Peyer's patch (tissue), 4 donors: ENCODE data around the gene ARHGEF1. TPM values are rescaled to one million over a fixed set of nuclear protein-coding genes. Genes with fewer than 3 reads are reported as not detected.

Experiments
- DNase-seq, 3 donors: peaks; one replicate each; pipeline ENCODE4 v3.0.0-alpha.2; 2017 to 2019
- H3K27ac ChIP-seq, 4 donors: fragments of 200-600 bp; sonication (generic); one replicate each; pipeline ENCODE4 v1.5.1; 2016 to 2019
- H3K27me3 ChIP-seq, 2 donors: fragments of 200-600 bp; sonication (generic); one replicate each; pipeline ENCODE4 v1.5.1; 2019
- H3K36me3 ChIP-seq, 3 donors: fragments of 200-600 bp; sonication (generic); one replicate each; pipeline ENCODE4 v1.5.1; 2016 to 2019
- H3K4me1 ChIP-seq, 4 donors: fragments of 200-600 bp; sonication (generic); one replicate each; pipeline ENCODE4 v1.5.1; 2016 to 2019
- H3K4me3 ChIP-seq, 4 donors: fragments of 200-600 bp; sonication (generic); 1 replicate in 3 of 4; 2 replicates in 1 of 4; pipeline ENCODE4 v1.5.1; 2016 to 2019; ENCODE audit warnings: mild to moderate bottlenecking in 1 of 4
- H3K9me3 ChIP-seq, 4 donors: fragments of 200-600 bp; sonication (generic); one replicate each; pipeline ENCODE4 v1.5.1; 2016 to 2019; ENCODE audit warnings: mild to moderate bottlenecking in 1 of 4
- POLR2A ChIP-seq, 2 donors: fragments of 450-650 bp; IDR thresholded peaks; one replicate each; pipeline ENCODE4 v1.5.1; 2017; ENCODE audit warnings: antibody characterized with exemption in 2 of 2, mild to moderate bottlenecking in 2 of 2, moderate library complexity in 2 of 2
- total RNA-seq, 4 donors: library from RNA; depleted of rRNA; stranded (reverse); fragments of >200 nt; gene quantifications; one replicate each; pipeline ENCODE4 v1.1.0, GENCODE V29; 2016
- TF ChIP-seq, protein P1 (sequence below), 6 experiments: fragments of 450-650 bp in 4 of 6; fragments of 200-600 bp in 2 of 6; sonication (generic) in 1 of 6; IDR thresholded peaks; one replicate each; pipeline ENCODE4 v1.5.1; 2017 to 2019; ENCODE audit warnings: antibody characterized with exemption in 6 of 6, mild to moderate bottlenecking in 3 of 6, moderate library complexity in 1 of 6

The ARHGEF1 gene
- total RNA-seq, 4 donors from 2014 or later = 90.0 to 368 (median 148) TPM

DNA sequence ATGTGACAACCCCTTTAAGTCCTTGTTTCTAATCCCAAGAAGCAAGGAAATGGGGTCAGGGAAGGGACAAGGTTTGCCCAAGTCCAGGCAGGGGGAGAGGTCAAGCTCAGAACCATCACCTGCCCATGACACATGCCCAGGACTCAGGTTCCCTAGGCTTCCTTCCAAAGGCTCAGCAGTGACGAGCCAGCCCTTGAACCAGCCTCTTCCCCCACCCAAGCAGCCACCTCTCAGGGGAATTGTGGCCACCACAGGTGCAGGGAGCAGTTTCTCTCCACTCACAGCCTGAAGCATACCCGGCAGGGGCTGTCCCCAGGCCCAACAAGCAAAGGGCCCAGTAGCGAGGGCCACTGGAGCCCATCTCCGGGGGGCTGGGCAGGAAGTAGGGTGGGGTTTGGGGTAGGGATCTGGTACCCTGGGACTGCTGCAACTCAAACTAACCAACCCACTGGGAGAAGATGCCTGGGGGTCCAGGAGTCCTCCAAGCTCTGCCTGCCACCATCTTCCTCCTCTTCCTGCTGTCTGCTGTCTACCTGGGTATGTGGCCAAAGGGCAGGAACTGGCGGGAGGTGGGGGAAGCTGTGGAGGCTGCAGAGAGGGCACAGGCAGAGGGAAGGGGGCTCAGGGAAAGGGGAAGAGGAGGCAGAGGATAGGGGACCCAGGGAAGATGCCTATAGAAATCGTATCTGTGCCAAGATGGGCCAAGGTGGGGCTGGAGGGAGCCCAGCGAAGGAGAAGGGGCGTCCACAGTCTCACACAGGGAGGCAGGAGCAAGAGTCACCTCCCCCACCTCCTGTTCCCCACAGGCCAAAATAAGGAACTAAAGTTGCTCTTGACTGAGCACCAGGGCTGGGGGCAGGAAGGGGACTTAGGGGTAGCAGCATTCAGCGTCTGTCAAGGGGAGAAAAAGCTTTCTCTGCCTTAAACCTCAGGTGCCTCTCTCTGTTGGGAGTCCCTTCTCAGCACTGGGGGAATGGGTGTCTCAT, 5.8 kb upstream of the ARHGEF1 start, which contains the start of gene CD79A:
CD79A (plus strand) TSS at position 433 of the 986 bp plus-strand sequence; CDS start at position 459, 26 bp downstream.
- DNase-seq = peak in 2 of 3 donors; percentile 94
- Histone ChIP-seq H3K4me3 (peak within 1 kb of the TSS in 2 of 4 donors; percentile 55 to 58), H3K27ac (peak within 1 kb of the TSS; percentile 56 to 98 (median 79)), H3K27me3 (no peaks in the 10 kb centered on the region), H3K9me3 (no peaks in the 10 kb centered on the region), H3K4me1 (peaks cover 0 to 47% (median 30%) of the 10 kb centered on the region in 4 donors), H3K36me3 (no peaks in the 10 kb centered on the region)
- TF ChIP-seq, protein P1, sequence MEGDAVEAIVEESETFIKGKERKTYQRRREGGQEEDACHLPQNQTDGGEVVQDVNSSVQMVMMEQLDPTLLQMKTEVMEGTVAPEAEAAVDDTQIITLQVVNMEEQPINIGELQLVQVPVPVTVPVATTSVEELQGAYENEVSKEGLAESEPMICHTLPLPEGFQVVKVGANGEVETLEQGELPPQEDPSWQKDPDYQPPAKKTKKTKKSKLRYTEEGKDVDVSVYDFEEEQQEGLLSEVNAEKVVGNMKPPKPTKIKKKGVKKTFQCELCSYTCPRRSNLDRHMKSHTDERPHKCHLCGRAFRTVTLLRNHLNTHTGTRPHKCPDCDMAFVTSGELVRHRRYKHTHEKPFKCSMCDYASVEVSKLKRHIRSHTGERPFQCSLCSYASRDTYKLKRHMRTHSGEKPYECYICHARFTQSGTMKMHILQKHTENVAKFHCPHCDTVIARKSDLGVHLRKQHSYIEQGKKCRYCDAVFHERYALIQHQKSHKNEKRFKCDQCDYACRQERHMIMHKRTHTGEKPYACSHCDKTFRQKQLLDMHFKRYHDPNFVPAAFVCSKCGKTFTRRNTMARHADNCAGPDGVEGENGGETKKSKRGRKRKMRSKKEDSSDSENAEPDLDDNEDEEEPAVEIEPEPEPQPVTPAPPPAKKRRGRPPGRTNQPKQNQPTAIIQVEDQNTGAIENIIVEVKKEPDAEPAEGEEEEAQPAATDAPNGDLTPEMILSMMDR (IDR thresholded peaks at IDR 0.05) = no peak
- TF ChIP-seq POLR2A (IDR thresholded peaks at IDR 0.05) = no peak

- no peak for TF ChIP-seq POLR2A (IDR thresholded peaks at IDR 0.05)
- TF ChIP-seq, protein P1 (IDR thresholded peaks at IDR 0.05) = no peak
- peak overlapping the region in 2 of 4 donors; percentile 55 to 58 for H3K4me3 ChIP-seq
- H3K4me1 ChIP-seq = peaks cover 0 to 36% (median 21%) of the 10 kb centered on the region in 4 donors
- H3K27ac ChIP-seq = peak overlapping the region; percentile 34 to 98 (median 79)
- H3K36me3 ChIP-seq = no peaks in the 10 kb centered on the region
- H3K9me3 ChIP-seq = no peaks in the 10 kb centered on the region
- DNase-seq = no peak
- no peaks in the 10 kb centered on the region for H3K27me3 ChIP-seq
Measured at GRCh38 chr19:41877916-41878905, 4.8 kb upstream of the ARHGEF1 start.

DNA sequence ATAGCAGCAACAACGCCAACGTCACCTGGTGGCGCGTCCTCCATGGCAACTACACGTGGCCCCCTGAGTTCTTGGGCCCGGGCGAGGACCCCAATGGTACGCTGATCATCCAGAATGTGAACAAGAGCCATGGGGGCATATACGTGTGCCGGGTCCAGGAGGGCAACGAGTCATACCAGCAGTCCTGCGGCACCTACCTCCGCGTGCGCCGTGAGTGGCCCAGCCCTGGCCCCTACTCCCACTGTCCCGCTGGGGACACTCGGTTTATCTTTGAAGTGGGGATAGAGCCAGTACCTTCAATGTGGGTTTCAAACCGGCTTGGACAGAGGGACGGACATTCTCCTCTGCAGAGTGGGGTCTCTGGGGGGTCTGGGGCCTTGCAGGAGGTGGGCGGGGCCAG, 3.9 kb upstream of the ARHGEF1 start:
- no peaks in the 10 kb centered on the region for H3K9me3 ChIP-seq
- H3K36me3 ChIP-seq = no peaks in the 10 kb centered on the region
- TF ChIP-seq, protein P1 (IDR thresholded peaks at IDR 0.05) = no peak
- TF ChIP-seq POLR2A (IDR thresholded peaks at IDR 0.05) = no peak
- no peak for DNase-seq
- H3K27me3 ChIP-seq = no peaks in the 10 kb centered on the region
- H3K27ac ChIP-seq = peak overlapping the region in 2 of 4 donors; percentile 85 to 98
- H3K4me1 ChIP-seq = peaks cover 0 to 30% (median 17%) of the 10 kb centered on the region in 4 donors
- peak overlapping the region in 1 of 4 donors; percentile 58 for H3K4me3 ChIP-seq

- Histone ChIP-seq H3K4me3 (peak overlapping the region in 1 of 4 donors; percentile 58), H3K27ac (peak overlapping the region in 1 of 4 donors; percentile 98), H3K4me1 (peaks cover 0 to 26% (median 18%) of the 10 kb centered on the region in 4 donors), H3K27me3 (no peaks in the 10 kb centered on the region), H3K9me3 (no peaks in the 10 kb centered on the region), H3K36me3 (no peaks in the 10 kb centered on the region)
- TF ChIP-seq POLR2A (IDR thresholded peaks at IDR 0.05) = no peak
- TF ChIP-seq, protein P1 (IDR thresholded peaks at IDR 0.05) = no peak
- DNase-seq = no peak
Measured at GRCh38 chr19:41879670-41880328, 3.2 kb upstream of the ARHGEF1 start.
